ENCODE results near the gene CCRL2.

DNA sequence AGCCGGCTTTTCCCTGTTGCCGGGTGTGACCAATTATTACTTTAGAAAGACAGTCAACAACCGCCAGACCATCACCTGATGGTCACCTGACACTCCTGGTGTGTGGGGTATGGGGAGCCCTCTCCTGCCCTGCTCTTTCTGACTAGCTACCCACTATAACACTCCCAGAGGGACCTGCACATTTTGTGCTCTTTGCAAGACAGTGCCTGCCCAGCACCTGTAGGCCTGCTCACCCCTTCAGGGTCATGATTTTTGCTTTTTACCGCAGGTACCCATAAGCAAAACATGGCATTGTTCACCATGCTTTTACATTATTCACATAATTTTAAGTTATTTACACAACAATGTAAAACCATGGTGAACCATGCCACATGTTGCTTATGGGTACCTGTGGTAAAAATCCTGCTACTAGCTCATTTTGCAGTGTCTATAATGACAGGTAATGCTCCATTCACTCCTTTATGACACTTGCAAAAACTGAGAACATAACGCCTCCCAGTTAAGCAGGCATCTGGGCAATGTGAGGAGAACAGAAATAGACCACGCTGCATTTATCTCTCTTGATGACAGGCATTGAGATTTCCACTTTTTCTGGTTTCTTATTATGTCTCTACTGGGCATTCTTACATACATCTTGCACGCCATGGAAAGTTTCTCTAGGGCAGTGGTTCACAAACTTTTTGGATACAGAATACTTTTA, 9.9 kb downstream of the CCRL2 start:
- TF ChIP-seq, protein P1, sequence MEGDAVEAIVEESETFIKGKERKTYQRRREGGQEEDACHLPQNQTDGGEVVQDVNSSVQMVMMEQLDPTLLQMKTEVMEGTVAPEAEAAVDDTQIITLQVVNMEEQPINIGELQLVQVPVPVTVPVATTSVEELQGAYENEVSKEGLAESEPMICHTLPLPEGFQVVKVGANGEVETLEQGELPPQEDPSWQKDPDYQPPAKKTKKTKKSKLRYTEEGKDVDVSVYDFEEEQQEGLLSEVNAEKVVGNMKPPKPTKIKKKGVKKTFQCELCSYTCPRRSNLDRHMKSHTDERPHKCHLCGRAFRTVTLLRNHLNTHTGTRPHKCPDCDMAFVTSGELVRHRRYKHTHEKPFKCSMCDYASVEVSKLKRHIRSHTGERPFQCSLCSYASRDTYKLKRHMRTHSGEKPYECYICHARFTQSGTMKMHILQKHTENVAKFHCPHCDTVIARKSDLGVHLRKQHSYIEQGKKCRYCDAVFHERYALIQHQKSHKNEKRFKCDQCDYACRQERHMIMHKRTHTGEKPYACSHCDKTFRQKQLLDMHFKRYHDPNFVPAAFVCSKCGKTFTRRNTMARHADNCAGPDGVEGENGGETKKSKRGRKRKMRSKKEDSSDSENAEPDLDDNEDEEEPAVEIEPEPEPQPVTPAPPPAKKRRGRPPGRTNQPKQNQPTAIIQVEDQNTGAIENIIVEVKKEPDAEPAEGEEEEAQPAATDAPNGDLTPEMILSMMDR (IDR thresholded peaks at IDR 0.05), result no peak
- TF ChIP-seq ZNF121 (CRISPR knock-in tag; IDR thresholded peaks at IDR 0.05) (no peak), ZNF317 (CRISPR knock-in tag; IDR thresholded peaks at IDR 0.05; ENCODE audit: borderline replicate concordance, low read depth) (no peak), FOXP1 (CRISPR knock-in tag; IDR thresholded peaks at IDR 0.05; ENCODE audit: borderline replicate concordance) (no peak), TEAD1 (CRISPR knock-in tag; IDR thresholded peaks at IDR 0.05) (no peak)
- TF ChIP-seq, protein P2, sequence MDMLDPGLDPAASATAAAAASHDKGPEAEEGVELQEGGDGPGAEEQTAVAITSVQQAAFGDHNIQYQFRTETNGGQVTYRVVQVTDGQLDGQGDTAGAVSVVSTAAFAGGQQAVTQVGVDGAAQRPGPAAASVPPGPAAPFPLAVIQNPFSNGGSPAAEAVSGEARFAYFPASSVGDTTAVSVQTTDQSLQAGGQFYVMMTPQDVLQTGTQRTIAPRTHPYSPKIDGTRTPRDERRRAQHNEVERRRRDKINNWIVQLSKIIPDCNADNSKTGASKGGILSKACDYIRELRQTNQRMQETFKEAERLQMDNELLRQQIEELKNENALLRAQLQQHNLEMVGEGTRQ (CRISPR knock-in tag; IDR thresholded peaks at IDR 0.05), result no peak

Data from WTC11 (cell line).